Tongue (tissue), 2 donors: ENCODE data around the gene BTBD10. TPM values are rescaled to one million over a fixed set of nuclear protein-coding genes. Genes with fewer than 3 reads are reported as not detected.

ENCODE experiments used
- DNase-seq: peaks from one replicate; pipeline ENCODE4 v3.0.0-alpha.2; 2015
- total RNA-seq: library from RNA; depleted of rRNA; stranded (reverse); fragments of >200 nt; gene quantifications from one replicate; pipeline ENCODE4 v1.2.3, GENCODE V29; 2014

The BTBD10 gene
- total RNA-seq: 65.9 TPM

DNA sequence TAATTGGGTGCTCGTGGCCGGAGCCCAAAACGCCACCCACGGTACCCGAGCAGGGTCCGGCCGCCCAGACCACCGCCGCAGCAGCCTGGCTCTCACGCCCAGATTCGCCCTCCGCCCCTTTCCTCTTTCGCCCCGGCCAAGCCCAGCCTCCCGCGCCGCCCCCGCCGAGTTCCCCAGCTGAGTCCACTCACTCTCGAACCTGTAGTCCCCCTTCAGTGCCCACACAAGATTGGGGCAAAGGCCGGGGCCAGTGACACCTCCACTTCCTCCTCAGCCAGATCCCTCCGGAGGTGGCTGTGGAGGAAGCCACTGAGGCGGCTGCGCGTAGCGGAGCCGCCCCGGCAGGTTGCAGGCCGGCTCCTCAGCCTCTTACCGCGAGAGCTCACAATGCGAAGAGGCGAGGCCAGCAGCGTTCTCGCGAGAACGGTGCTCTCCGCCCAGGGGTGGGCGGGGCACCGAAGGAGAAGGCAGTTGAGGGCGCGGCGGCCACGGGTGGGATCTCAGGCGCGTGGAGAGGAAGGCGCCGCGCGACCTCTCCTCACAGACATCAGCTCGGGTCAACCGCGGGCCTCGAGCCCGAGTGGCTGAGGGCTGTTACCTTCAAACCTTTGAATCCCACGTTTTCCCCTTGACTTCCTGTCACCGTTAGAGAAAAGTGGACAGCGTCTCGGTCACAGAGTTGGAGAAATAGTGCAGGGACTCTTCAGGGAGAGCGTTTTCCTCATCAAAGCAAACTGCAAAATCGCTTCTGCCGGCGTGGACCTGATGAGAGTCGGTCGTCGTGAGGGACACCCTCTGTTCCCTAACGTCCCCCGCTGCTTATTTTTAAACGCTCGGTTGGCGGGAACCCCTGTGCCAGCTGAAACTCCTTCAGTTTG lies at the start of gene BTBD10:
Gene BTBD10, minus strand, starts transcription at position 322 of the 878 bp plus-strand sequence. CDS start 18,098 bp downstream, outside the sequence.
- peak; percentile 98 for DNase-seq

DNA sequence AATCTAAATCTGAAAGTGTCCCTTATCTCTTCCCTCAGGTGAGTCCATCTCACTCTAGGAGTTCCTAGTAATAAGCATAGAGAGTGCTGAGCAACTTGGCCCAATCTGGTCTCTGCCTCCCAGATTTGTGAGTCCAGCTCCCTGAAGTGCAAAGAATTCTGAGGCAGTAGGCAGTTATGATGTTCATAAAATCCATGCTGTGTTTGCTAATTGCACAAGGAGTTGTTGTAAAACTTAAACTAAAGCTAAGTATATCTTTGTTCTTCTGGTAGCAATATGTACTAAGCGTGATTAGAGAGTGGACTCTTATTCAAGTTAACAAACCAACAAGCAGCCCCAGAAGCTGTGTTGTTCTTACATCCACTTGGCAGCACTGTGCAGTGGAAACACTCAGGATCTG lies 40.4 kb upstream of the BTBD10 start:
- no peak for DNase-seq

DNA sequence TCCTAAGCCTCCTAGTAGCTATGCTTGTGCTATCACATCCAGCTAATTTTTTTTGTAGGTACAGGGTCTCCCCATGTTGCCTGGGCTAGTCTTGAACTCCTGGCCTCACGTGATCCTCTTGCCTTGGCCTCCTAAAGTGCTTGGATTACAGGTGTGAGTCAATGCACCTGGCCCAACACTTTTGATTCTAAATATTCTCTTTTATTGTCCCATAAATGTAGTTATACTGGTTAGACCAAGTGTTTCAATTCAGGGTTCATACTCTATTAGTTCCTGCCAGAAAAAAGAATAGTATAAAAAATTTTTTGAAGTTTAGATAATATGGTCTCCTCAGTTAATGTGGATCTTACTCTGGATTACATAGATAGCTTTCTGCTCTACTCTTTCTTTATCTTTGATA lies 39.5 kb upstream of the BTBD10 start:
- no peak for DNase-seq

DNA sequence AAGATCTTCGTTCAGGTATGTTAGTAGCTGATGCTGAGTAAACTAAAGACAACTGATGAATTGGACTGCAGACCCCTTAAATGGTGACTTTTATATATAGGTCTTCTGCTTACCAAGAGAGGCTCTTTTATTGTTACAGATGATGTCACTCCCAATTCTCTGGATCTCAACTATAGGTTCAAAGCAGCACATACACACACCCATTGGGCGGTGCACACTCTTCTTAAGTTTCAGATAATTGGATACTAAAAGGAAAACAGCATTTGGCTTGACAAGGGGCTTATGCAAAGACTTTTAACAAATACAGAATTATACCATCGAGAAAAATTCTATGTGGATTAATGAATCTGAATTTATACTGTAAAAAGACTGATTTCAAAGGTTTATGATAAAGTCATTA lies 32.9 kb upstream of the BTBD10 start, which contains the start of gene PTH:
Gene PTH, minus strand, starts transcription at position 69 of the 400 bp plus-strand sequence. CDS start 3,142 bp downstream, outside the sequence.
- no peak for DNase-seq

DNA sequence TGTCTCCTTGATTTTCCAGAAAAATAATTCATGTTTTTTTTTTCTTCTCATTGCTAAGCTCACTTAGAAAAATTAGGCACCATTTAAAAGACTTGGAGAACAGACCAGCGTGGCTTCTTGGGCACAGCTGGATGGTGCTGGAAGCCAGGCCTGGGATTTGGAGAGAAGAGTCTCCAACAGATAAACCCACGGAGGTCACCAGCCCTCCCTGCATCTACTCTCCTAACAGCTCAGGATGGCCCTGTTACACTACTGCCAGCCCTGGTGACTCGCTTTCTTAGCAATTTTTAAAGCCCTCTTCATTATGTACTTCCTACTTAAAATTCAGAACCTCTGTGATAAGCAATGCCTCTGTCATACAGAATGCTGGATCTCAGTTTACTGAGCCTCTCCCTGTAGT lies 31.0 kb upstream of the BTBD10 start:
- DNase-seq: no peak

DNA sequence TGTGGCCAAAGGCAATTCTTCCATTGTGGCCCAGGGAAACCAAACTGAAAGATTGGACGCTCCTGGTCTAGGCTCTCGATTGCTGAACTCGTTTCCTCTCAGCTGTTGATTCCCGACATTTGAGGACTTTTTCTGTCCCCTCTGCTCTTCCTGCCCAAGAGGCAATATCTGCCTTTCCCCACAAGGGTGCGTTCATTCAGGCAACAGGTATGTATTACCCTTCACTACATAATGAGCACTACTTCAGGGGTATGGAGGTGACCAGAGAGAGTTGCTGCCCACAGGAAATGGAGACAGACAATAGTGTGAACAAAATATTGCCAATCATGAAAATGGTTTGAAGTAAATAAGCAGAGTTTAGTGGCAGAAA lies 24.6 kb upstream of the BTBD10 start:
- DNase-seq: no peak

DNA sequence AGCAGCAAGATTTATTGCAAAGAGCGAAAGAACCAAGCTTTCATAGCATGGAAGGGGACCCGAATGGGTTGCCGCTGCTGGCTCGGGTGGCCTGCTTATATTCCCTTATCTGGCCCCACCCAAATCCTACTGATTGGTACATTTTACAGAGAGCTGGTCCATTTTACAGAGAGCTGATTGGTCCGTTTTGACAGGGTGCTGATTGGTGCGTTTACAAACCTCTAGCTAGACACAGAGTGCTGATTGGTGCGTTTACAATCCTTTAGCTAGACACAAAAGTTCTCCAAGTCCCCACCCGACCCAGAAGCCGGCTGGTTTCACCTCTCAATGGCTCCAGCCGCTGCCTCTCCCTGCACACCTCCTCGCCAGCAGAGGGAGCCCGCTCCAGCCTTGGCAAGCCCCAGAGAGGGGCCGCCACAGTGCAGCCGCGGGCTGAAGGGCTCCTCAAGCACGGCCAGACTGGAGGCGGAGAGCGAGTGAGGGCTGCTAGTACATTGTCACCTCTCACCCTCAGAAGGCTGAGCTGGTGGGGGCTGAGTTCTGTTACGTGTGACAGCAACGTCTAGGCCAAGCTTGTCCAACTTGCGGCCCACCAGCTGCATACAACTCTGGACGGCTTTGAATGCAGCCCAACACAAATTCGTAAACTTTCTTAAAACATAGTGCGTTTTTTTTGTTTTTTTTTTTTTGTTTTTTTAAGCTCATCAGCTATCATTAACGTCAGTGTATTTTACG lies 24.1 kb upstream of the BTBD10 start:
- peak; percentile 6 for DNase-seq

DNA sequence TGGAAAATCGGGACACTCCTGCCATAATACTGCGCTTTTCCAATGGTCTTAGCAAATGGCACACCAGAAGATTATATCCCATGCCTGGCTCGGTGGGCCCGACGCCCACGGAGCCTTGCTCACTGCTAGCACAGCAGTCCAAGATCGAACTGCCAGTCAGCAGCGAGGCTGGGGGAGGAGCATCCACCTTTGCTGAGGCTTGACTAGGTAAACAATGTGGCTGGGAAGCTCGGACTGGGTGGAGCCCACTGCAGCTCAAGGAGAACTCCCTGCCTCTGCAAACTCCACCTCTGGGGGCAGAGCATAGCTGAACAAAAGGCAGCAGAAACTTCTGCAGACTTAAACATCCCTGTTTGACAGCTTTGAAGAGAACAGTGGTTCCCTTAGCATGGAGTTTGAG lies 17.2 kb upstream of the BTBD10 start:
- no peak for DNase-seq

DNA sequence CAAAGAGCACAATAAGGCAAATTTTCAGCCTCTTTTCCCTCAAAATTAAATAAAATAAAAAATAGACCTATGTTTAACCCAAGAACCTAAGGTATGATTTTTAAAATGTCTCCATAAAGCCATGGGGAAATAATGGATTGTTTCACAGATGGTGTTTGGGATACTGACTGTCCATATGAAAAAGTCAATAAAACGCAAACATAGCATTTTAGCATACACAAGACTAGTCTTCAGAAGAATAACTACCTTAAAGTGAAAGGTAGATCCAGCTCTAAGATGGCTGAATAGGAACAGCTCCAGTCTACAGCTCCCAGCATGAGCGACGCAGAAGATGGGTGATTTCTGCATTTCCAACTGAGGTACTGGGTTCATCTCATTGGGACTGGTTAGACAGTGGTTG lies 16.7 kb upstream of the BTBD10 start:
- no peak for DNase-seq

DNA sequence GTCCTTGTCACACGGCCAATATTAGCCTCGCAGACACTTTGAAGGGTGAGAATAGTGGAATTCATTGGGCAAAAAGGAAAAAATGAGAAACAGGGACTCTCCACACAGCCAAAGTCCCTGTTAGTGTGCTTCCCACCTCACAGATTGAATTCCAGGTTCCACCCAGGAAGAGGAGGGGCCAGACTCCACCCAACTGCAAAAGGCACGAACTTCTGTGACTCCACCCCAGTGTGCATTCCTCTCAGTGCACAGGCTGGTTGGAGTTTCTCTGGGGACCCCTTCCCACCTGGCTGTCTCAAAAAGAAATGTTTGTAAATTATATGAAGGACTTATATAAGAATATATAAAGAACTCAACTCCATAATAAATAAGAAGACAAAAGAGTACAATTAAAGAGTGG lies 12.1 kb upstream of the BTBD10 start:
- DNase-seq: no peak

DNA sequence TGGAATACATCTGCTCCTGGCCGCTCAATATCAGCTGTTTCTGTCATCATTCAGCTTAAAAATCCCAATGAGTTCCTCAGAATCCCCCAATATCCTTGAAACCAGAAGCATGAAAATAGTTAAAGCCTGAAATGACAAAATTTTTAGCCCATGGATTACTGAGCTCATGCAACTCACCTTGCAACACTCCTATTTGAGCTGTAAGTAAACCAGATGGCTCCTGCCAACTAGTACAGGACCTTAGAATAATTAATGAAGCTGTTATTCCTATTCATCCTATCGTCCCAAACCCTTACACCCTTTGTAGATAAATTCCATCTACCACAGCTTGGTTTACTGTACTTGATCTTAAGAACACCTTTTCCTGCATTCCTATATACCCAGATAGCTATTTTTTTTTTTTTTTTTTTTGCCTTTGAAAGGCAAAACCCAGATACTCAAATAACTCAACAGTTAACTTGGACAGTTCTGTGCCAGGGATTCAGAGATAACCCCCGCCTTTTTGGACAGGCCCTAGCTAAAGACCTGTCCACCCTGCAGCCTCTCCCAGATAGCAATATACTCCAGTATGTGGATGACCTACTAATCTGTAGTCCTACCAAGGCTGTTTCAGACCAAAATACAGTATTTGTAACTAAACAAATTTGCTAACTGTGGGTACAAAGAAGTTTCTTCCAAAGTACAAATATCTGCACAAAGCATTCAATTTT lies 10.1 kb upstream of the BTBD10 start:
- DNase-seq: no peak

DNA sequence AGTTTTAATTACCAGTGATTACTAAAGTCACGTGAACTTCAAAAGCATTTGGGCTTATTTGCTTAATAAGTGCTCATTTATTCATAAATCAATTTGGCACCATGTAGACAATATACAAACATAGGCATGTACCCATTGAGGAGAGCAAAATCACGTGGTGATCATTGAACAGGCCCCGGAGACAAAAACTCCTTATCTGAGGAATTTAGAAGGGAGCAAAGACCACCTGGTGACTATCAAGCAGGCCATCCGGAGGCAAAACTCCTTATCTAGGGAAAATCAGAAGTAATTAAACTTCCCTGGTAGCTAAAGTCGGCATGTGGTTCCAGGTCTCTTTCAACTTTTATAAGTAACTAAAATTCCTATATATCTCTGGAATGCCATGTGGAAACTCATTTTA lies 5.7 kb upstream of the BTBD10 start:
- DNase-seq: no peak

DNA sequence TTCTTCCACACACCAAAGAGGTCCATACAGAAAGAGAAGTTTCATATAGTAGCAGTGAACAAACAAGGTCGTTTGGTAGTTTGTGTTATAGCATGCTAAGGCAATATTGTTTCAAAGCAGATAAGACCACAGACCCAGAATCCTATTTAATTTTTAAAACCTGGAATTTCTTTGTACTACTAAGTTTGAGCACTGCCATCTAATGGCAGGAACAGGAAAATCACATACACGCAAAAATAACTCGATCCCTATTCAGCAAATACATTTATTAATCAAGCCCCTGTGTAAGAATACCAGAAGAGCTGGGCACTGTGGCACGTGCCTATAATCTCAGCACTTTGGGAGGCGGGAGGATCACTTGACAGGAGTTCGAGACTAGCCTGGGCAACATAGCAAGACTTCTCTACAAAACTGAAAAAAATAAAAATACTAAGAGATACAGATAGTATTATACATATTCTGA lies 2.9 kb upstream of the BTBD10 start:
- DNase-seq: peak; percentile 34

DNA sequence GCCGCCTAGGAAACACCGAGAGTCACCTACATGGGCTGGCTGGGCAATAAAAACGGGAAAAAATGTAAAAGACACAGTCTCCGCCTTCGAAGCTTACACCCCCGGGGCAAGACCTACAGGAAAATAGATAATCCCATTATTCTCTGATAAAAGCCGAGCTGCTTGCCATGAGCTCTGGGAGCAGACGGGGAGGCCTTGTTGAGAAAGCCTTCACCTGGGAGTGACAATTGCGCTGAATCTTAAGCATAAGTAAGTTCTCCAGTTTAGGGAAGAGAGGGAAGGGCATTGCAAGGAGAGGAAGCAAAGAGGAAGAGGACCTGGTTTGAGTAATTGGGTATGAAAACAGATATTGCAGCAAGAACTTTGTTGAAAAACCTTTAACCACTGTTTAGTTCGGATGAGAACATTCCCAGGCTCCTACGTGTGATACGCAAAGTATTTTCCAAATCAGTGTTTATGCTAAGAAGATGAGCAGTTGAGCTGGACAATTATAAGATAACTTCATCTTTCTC lies 813 bp upstream of the BTBD10 start:
- DNase-seq: no peak

DNA sequence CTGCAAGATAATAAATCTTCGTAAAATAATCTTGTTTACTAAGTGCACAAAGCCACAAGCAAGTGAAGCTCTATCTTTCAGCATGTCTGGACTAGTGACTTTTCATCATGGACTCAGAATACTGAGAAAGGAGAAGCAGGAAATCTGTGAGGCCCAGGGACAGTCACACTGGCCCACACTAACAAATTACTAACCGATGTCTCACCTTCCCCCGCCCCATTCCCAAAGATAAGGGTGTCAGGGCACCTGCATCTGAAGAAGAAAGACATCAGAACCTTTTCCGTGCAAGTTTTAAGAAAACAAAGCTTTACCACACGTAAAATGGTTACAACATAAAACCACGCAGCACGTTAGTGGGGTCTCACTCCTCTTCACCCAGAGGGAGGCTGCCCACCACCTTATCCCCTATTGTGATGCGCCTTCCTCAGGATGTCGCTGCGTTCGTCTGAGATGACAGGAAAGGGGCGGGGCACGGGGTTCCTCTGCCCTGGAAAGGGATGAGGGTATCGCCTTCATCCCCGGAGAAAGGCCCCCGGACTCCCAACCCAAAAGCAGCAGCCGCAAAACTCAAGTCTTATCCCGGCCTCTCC lies 616 bp downstream of the BTBD10 start:
- DNase-seq: peak; percentile 67

DNA sequence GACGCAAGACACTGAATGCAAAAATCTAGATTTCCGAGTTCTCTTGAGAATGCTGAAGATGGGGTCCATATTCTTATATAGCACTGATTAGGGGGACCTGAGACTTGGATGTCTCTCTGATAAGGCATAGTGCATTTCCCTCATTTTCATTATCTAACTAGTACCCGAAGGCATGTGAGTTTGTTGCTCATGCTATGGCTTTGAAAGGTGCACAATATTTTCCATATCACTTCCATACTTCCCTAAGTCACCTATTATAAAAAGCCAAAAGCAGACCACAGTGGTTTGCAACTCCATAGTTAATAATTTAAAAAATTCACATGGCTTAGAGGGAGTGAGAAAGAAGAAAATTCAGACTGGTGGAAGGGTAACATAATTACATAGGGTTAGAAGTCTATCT lies 1.7 kb downstream of the BTBD10 start:
- no peak for DNase-seq

DNA sequence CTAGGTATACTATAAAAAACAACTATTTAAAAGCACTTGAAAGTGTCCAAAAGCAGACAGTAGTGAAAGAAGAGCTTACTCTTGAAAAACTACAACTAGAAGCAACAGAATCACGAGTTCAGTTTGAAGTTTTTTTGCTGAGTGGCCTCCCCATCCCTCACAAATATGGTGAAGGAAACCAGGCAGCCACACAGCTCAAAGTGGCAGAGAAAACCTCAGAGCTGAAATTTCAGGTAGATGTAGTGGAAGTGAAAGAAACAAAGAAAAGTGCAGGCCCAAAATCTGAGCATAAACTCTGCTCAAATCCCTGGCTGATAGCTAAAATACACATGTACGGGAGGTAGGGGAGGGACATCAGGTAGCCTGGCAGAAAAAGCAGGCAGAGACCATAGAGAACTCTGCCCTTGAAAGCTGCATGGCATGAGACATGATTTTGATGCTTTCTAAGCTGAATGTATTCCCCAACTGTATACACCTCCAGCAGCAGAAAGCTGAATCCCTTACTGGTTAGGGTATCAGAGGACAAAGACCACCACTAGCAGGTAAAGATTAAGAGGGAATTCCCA lies 12.1 kb downstream of the BTBD10 start:
- no peak for DNase-seq

DNA sequence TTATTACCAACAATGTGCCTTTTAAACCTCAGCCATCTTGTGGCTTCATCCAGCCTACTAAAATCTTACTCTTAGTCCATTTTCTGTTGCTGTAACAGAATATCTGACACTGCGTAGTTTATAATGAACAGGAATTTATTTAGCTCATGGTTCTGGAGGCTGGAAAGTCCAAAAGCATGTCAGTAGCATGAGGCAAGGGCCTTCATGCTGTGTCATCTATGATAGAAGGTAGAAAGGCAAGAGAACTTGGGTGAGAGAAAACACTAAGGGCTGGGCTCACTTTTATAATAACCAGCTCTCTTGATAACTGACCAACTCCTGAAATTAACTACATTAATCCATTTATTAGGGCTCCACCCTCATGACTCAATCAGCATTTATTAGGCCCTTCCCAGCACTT lies 13.5 kb downstream of the BTBD10 start:
- no peak for DNase-seq

DNA sequence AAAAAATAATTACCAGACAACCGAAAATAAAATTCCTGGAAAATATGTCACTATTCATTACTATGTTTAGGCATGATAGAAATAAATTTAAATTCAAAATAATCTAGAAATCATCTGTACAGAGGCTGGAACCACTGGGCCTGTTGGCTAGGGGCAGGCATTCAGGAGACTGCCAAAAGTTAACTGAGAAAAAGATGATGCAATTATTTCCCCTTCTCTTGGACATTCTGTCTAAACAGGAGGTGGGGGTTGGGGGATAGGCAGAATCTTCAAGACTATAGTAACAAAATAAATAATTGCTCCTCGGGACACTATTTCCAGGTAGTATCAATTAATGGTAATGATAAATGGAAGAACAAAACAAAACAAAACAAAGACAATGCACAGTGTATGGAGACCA lies 14.1 kb downstream of the BTBD10 start:
- DNase-seq: no peak

DNA sequence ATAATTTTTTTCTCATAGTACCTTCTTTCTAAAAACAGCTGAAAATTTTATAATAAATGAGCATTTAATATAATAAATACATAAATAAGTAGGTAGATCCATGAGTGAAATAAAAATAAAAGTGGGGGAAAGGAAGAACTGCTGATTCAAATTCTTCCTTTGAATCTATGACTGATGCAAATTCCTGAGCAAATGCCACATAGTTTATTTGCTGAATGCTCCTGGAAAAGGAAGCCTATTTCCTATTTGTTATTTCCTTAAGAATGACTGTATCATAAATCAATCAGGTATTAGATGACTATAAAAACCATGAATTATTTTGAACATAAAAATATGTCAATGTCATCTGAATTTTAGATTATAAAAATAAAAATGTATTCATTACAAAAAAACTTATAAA lies 16.6 kb downstream of the BTBD10 start:
- DNase-seq: no peak

DNA sequence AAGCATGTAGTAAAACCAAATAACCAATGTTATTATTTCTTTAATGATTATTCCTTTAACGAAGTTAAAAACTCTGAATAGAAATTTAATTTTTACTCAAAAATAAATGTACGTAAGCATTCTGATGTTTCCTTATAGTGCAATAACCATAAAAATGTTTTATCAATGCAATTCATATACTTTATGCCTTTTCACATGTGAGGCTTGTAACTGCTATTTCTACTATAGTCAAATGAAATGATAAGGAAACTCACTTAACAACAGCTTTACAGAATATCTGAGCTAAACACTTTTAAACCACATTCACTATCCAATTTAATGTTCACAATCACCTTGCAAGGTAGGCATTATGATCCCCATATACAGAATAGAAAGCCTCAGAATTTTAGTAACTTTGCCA lies 17.4 kb downstream of the BTBD10 start:
- DNase-seq: no peak
